ENCODE measurements around the gene CXCR4.
"Not testable (repeated sequence)": the region's sequence is repeated elsewhere in the genome, so short reads cannot be mapped to it uniquely, and the experiment has no call there.

CXCR4 gene

GRCh38 chr2:136072621-136073020 is 45.3 kb downstream of the CXCR4 start:
- no peak for TF ChIP-seq CTCF (conservative IDR thresholded peaks at IDR 0.05; ENCODE audit: low read length)
- DNase-seq (ENCODE audit: low read depth), result no peak
- no peak overlapping the region for H3K4me3 ChIP-seq (ENCODE audit: low read length)

- not testable (repeated sequence) for H3K4me3 ChIP-seq (ENCODE audit: low read length); DNase-seq (ENCODE audit: low read depth)
Measured at GRCh38 chr2:136071887-136072286, 46.1 kb downstream of the CXCR4 start.

GRCh38 chr2:136070913-136071312 is 47.0 kb downstream of the CXCR4 start:
- H3K4me3 ChIP-seq (ENCODE audit: low read length), result no peak overlapping the region
- TF ChIP-seq CTCF (conservative IDR thresholded peaks at IDR 0.05; ENCODE audit: low read length), result no peak
- no peak for DNase-seq (ENCODE audit: low read depth)

- no peak for DNase-seq (ENCODE audit: low read depth)
- no peak overlapping the region for H3K4me3 ChIP-seq (ENCODE audit: low read length)
- no peak for TF ChIP-seq CTCF (conservative IDR thresholded peaks at IDR 0.05; ENCODE audit: low read length)
Measured at GRCh38 chr2:136069773-136070172, 48.2 kb downstream of the CXCR4 start.

- H3K4me3 ChIP-seq (ENCODE audit: low read length), result no peak overlapping the region
- no peak for TF ChIP-seq CTCF (conservative IDR thresholded peaks at IDR 0.05; ENCODE audit: low read length)
- DNase-seq (ENCODE audit: low read depth), result no peak
Measured at GRCh38 chr2:136068581-136069227, 49.2 kb downstream of the CXCR4 start.

GRCh38 chr2:136067897-136068580 is 49.9 kb downstream of the CXCR4 start:
- TF ChIP-seq CTCF (conservative IDR thresholded peaks at IDR 0.05; ENCODE audit: low read length), result no peak
- DNase-seq (ENCODE audit: low read depth), result no peak
- H3K4me3 ChIP-seq (ENCODE audit: low read length), result no peak overlapping the region

GRCh38 chr2:136067459-136067858 is 50.5 kb downstream of the CXCR4 start:
- H3K4me3 ChIP-seq (ENCODE audit: low read length), result no peak overlapping the region
- DNase-seq (ENCODE audit: low read depth), result no peak
- TF ChIP-seq CTCF (conservative IDR thresholded peaks at IDR 0.05; ENCODE audit: low read length), result no peak
